GM21737 (cell line): ENCODE measurements around the gene DGUOK.
"Not testable (repeated sequence)": the region's sequence is repeated elsewhere in the genome, so short reads cannot be mapped to it uniquely, and the experiment has no call there.

ENCODE experiments used
- ATAC-seq: cut with Tn5 transposase; IDR thresholded peaks from one replicate; pipeline ENCODE4 v1.9.1; 2021; ENCODE audit warnings: mild to moderate bottlenecking, moderate library complexity; ENCODE audit not compliant: unreplicated experiment

The DGUOK gene

DNA sequence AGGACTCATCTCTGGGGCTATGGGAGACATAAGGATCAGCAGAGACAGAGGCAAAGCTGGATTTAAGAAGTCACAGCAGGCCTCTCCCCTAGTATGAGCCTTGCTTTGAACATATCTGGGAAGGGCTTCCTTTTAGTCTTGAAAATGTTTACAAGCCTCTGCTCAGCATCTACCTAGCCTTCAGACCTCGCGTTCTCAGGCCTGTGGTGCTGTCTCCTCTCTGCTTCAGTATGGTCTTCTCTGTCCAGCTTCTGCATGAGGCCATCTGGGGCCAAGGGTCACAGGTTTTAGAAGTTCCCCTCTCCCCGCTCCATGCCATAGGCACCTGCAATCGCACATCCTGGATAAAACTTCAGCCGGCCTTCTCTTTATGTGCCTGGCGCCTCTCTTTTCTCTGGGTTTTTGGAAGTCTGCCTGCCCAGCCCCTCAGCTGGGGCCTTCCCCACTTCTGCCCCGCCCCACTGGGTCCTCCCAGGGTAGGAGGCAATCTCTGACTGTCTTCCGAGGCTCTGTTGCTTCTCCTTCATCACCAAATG is 26.8 kb upstream of the DGUOK start:
- ATAC-seq = no peak

- no peak for ATAC-seq
Observed at GRCh38 chr2:73901143-73901542, 25.5 kb upstream of the DGUOK start.

DNA sequence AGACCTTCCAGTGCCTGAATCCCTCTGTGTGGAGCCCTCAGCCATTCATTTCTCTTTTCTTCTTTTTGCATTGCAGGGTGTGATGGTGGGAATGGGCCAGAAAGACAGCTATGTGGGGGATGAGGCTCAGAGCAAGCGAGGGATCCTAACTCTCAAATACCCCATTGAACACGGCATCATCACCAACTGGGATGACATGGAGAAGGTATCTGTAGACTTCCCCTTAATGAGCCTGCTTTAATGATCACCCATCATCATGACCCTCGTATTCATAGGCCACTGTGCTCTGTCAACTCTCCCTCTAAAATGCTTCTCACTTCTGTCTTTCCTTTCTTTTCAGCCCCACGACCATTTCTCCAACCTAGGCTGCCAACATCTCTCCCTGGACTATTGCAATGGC is 24.4 kb upstream of the DGUOK start:
- ATAC-seq = no peak

DNA sequence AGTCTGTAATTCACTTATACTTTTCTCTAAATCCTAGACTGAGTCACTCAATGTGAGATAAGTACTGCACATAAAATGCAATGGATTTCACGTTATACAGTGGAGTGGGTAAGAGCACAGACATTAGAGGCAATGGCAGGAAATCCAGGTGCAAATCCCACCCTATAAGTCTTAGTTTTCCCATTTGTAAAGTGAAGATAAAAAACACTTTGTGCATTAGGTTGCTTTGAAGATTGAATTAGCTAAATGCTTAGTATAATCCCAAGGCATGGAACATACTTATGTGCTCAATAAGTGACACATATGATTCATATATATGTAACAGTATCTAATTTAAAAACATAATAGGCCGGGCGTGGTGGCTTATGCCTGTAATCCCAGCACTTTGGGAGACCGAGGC is 23.4 kb upstream of the DGUOK start:
- no peak for ATAC-seq

DNA sequence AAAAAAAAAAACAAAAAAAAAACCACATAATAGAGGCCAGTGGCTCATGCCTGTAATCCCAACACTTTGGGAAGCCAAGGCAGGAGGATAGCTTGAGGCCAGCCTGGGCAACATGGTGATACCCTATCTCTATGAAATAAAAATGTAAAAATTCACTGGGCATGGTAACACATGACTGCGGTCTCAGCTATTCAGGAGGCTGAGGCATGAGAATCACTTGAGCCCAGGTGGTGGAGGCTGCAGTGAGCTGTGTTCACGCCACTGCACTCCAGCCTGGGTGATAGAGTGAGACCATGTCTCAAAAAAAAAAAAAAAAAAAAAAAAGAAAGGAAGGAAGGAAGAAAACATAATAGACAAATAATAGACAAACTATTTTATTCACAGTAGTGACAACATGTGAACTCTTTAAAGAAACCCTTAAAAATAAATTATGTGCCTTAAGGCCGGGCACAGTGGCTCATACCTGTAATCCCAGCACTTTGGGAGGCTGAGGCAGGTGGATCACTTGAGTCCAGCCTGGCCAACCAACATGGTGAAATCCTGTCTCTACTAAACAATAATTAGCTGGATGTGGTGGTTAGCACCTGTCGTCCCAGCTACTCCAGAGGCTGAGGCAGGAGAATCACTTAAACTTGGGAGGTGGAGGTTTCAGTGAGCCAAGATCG is 22.6 kb upstream of the DGUOK start:
- ATAC-seq = not testable (repeated sequence)

- no peak for ATAC-seq
Observed at GRCh38 chr2:73904952-73905351, 21.7 kb upstream of the DGUOK start.

DNA sequence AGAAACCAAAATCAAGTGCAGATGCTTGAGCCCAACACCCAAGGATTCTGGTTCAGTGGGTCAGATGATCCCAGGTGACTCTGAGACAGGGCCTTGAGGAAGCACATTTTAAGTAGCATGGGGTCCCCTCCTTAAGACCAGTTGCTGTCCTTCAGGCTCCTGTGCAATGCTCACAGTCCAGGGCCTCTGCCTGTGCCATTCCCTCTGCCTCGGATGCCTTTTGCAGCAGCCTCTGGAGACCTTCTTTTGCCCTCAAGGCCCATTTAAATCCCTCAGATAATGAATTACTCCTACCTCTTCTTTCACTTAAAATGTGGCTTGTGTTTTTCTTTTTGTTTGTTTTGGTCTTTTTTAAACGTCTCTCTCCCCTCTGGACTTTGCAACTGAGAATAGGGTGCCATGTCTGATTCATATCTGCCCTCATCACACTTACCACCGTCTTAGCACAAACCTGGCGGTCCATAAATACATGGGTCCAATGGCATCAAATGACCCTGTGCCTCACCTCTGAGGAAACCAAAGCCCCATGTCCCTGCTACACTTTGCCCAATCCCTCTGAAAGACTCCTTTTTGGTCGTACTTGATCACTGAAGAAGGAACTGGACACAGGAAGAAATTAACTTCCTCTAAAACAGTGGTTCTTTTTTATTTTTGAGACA is 19.7 kb upstream of the DGUOK start:
- ATAC-seq = no peak

DNA sequence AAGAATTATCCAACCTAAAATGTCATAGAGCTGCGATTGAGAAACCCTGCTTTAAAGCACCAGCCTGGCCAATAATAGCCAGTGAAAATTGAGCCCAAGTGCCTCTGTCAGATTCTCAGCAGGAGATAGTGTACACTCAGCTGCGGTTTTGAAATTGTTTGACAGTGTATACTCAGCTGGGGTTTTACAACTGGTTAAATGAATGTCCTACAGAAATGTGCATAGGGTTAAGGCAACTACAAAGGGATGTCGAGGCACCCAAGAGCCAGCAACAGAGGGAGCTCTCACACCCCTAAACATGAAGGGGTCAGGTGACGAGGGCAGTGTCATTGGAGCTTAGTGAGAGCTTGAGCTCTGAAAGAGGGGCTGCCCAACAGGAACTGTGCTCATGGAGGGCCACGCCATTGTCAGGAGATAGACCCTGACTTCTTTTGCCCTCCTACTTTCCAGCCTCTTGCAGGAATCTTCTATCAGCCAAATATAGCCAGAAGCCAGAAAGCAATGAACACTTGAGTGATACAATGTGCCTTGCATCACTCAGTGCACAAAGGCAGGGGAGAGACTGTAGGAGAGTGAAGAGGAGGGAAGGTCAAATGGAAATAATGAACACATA is 18.7 kb upstream of the DGUOK start:
- ATAC-seq = peak; percentile 68

- no peak for ATAC-seq
Observed at GRCh38 chr2:73908689-73909652, 17.7 kb upstream of the DGUOK start.

DNA sequence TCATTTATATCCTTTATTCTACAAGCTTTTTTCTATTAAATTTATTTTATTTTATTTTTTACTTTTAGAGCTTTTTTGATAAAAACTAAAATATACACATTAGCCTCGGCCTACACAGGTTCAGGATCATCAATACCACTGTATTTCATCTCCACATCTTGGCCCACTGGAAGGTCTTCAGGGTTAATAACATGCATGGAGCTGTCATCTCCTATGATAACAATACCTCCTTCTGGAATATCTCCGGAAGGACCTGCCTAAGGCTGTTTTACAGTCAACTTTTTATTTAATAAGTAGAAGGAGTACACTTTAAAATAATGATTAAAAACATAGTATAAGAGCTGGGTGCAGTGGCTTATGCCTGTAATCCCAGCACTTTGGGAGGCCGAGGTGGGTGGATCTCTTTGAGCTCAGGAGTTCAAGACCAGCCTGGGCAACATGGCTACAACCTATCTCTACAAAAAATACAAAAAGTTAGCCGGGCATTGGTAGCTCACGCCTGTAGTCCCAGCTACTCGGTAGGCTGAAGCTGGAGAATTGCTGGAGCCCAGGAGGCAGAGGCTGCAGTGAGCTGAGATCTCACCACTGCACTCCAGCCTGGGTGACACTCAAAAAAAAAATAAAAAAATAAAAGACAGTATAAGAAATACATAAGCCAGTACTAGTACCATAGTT is 15.7 kb upstream of the DGUOK start:
- ATAC-seq = no peak

GRCh38 chr2:73911548-73912208 is 15.0 kb upstream of the DGUOK start:
- no peak for ATAC-seq

- no peak for ATAC-seq
Observed at GRCh38 chr2:73913414-73914054, 13.1 kb upstream of the DGUOK start.

- ATAC-seq = no peak
Observed at GRCh38 chr2:73914667-73915066, 12.0 kb upstream of the DGUOK start.

DNA sequence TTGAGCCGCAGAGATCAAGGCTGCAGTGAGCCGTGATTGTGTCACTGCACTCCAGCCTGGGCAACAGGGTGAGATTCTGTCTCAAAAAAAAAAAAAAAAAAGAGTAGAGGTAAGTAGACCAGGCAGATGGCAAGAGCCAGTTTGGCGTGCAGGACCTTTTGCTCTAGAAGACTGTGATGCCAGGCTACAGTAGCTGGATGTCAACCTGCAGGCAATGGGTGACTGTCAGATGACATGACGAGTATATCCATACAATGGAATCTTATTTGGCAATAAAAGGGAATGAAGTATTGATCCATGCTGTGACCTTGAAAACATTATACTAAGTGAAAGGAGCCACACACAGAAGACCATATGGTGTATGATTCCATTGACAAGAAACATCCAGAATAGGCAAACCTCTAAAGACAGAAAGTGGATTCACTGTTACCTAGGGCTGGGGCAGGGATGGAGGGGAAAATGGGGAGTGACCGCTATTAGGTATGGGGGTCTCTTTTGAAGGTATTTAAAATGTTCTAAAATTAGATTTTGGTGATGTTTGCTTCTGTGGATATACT is 11.2 kb upstream of the DGUOK start:
- ATAC-seq = no peak

DNA sequence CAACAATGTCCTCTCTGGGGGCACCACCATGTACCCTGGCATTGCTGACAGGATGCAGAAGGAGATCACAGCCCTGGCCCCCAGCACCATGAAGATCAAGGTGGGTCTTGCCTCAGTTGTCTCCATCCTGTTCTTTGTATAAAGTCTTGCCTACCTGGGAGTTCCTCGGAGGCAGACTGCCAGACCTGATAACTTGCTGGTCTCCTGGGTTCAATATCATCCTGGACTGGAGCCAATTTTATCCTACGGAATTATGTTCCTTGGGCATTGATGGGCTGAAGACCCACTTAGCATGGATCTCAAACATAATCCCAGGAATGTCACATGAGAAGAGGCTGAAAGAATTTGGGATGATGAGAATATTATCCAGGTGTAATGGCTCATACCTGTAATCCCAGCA is 10.0 kb upstream of the DGUOK start:
- ATAC-seq = no peak

DNA sequence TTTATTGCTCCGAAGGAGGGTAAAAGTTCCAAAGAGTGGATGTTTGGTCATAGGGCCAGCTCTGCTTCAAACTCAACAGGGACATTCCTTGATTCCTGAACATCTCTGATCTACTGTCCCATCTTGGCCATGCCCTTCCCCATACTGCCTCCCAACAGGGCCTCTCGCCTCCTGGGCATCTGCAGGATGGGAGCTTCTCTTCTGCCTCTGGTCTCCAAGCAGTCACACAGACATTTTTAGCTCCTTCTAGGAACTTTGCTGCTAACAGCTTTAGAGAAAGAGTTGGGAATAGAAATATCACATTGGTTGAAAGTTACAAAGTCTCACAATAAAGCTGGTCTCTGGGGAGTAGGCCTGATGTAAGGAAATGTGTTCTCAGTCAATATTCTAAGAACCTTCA is 9.4 kb upstream of the DGUOK start:
- ATAC-seq = no peak

- no peak for ATAC-seq
Observed at GRCh38 chr2:73917696-73918207, 8.9 kb upstream of the DGUOK start.

GRCh38 chr2:73918856-73919255 is 7.8 kb upstream of the DGUOK start:
- ATAC-seq = no peak
